OCI-LY7 (cell line): ENCODE results near the gene TEX101. TPM values are rescaled to one million over a fixed set of nuclear protein-coding genes. Genes with fewer than 3 reads are reported as not detected.
"Not testable (repeated sequence)": the region's sequence is repeated elsewhere in the genome, so short reads cannot be mapped to it uniquely, and the experiment has no call there.

Experiments
- BruUV-seq: library from RNA; stranded (reverse); fragments of 400-500 nt; replicated peaks from 2 replicates; lab custom pipeline; 2021; lab: Mats Ljungman, UMichigan
- CTCF ChIA-PET: fragments of 300-600 bp; sonication (Branson Sonifier 250); formaldehyde crosslinking; loops from one replicate; lab custom pipeline; 2022; ENCODE audit warnings: antibody characterized with exemption; ENCODE audit not compliant: unreplicated experiment; lab: Charles Lee
- POLR2A ChIA-PET: fragments of 300-600 bp; sonication (Branson Sonifier 250); formaldehyde crosslinking; loops from one replicate; lab custom pipeline; 2022; ENCODE audit warnings: antibody characterized with exemption; lab: Charles Lee
- DNase-seq: peaks from one replicate; pipeline ENCODE4 v3.0.0-alpha.2; 2015; ENCODE audit warnings: low spot score
- H2AFZ ChIP-seq: fragments of 200-600 bp; sonication (generic), shearing (Covaris generic); 2 replicates; pipeline ENCODE4 v1.6.1; 2014; ENCODE audit warnings: mild to moderate bottlenecking, antibody characterized with exemption, low read length, moderate library complexity
- H3K27ac ChIP-seq: fragments of 200-600 bp; sonication (generic); 2 replicates; pipeline ENCODE4 v1.5.1; 2014; ENCODE audit warnings: mixed run types, low read depth, mild to moderate bottlenecking, moderate library complexity, low read length, inconsistent platforms; ENCODE audit not compliant: poor library complexity, severe bottlenecking
- H3K36me3 ChIP-seq: fragments of 200-600 bp; sonication (generic); 2 replicates; pipeline ENCODE4 v1.6.1; 2014; ENCODE audit warnings: mild to moderate bottlenecking, antibody characterized with exemption, low read length, moderate library complexity, mixed read lengths; ENCODE audit not compliant: insufficient read depth
- H3K4me1 ChIP-seq: fragments of 200-600 bp; sonication (generic); 2 replicates; pipeline ENCODE4 v1.5.1; 2014; ENCODE audit warnings: mild to moderate bottlenecking, low read length; ENCODE audit not compliant: insufficient read depth, poor library complexity, severe bottlenecking
- H3K4me2 ChIP-seq: fragments of 200-600 bp; sonication (generic); 2 replicates; pipeline ENCODE4 v1.6.1; 2014; ENCODE audit warnings: mild to moderate bottlenecking, low read length
- H3K4me3 ChIP-seq: fragments of 200-600 bp; sonication (generic); 2 replicates; pipeline ENCODE4 v1.5.1; 2014; ENCODE audit warnings: mild to moderate bottlenecking, low read depth, low read length; ENCODE audit not compliant: poor library complexity, severe bottlenecking
- H3K79me2 ChIP-seq: fragments of 200-600 bp; sonication (generic); 2 replicates; pipeline ENCODE4 v1.6.1; 2016; ENCODE audit warnings: low read depth, mild to moderate bottlenecking, low read length, moderate library complexity, mixed read lengths; ENCODE audit not compliant: insufficient read depth
- H3K9me2 ChIP-seq: fragments of 200-600 bp; sonication (generic); 2 replicates; pipeline ENCODE4 v1.6.1; 2016; ENCODE audit warnings: mild to moderate bottlenecking, low read length, mixed read lengths; ENCODE audit not compliant: insufficient read depth
- H3K9me3 ChIP-seq: fragments of 200-600 bp; sonication (generic); 2 replicates; pipeline ENCODE4 v1.6.1; 2014; ENCODE audit warnings: mild to moderate bottlenecking, mixed run types, low read length, mixed read lengths
- H4K20me1 ChIP-seq: fragments of 200-600 bp; sonication (generic); 2 replicates; pipeline ENCODE4 v1.6.1; 2014; ENCODE audit warnings: mild to moderate bottlenecking, antibody characterized with exemption, low read length, moderate library complexity, mixed read lengths; ENCODE audit not compliant: insufficient read depth
- CTCF ChIP-seq: fragments of 200-600 bp; sonication (generic); conservative IDR thresholded peaks from 2 replicates; pipeline ENCODE4 v1.5.1; 2014; ENCODE audit warnings: mild to moderate bottlenecking, antibody characterized with exemption, low read length, moderate library complexity, mixed read lengths
- EZH2phosphoT487 ChIP-seq: fragments of 200-600 bp; sonication (generic); IDR thresholded peaks from 2 replicates; pipeline ENCODE4 v1.6.1; 2018; ENCODE audit warnings: low read depth, borderline replicate concordance, mild to moderate bottlenecking, mixed run types, antibody characterized with exemption, low read length, moderate library complexity, mixed read lengths
- intact Hi-C: fragments of 100-400 bp; cut with micrococcal nuclease; formaldehyde crosslinking; loops from one replicate; pipeline ENCODE4 v1.10.0; 2022; ENCODE audit not compliant: unreplicated experiment
- total RNA-seq, 2 experiments: library from RNA; depleted of rRNA in 1 of 2; stranded (reverse); fragments of >200 nt in 1 of 2; shearing (Covaris generic) in 1 of 2; gene quantifications; 2 replicates each; pipeline ENCODE4 v1.2.3, GENCODE V29; 2014 to 2022

The TEX101 gene
- total RNA-seq, 2 experiments from 2014 or later: not detected

GRCh38 chr19:43371909-43372308 lies 42.8 kb upstream of the TEX101 start:
- H3K4me1 ChIP-seq: no peaks in the 10 kb centered on the region
- H3K27ac ChIP-seq: no peak overlapping the region
- intact Hi-C loops: no loop called here
- no peak for DNase-seq
- H3K4me3 ChIP-seq: no peak overlapping the region
- BruUV-seq: no TSS peak
- POLR2A ChIA-PET: no interaction called here
- H2AFZ ChIP-seq: no peak overlapping the region
- H3K36me3 ChIP-seq: no peaks in the 10 kb centered on the region
- no peaks in the 10 kb centered on the region for H3K79me2 ChIP-seq
- CTCF ChIA-PET: no interaction called here
- TF ChIP-seq CTCF (no peak), EZH2phosphoT487 (no peak)
- H4K20me1 ChIP-seq: no peaks in the 10 kb centered on the region
- no peaks in the 10 kb centered on the region for H3K9me2 ChIP-seq
- H3K9me3 ChIP-seq: no peaks in the 10 kb centered on the region
- H3K4me2 ChIP-seq: no peak overlapping the region

- no peaks in the 10 kb centered on the region for H3K36me3 ChIP-seq
- no peaks in the 10 kb centered on the region for H4K20me1 ChIP-seq
- H3K9me2 ChIP-seq: no peaks in the 10 kb centered on the region
- H3K79me2 ChIP-seq: no peaks in the 10 kb centered on the region
- POLR2A ChIA-PET: interaction anchor here (0.7 kb wide), 1 partner anchor 257 kb away, joined by 3 read pairs; no protein-coding TSS in a partner anchor
- H3K4me1 ChIP-seq: no peaks in the 10 kb centered on the region
- no peak overlapping the region for H2AFZ ChIP-seq
- no peak overlapping the region for H3K4me2 ChIP-seq
- no peak overlapping the region for H3K27ac ChIP-seq
- no TSS peak for BruUV-seq
- CTCF ChIA-PET: no interaction called here
- DNase-seq: no peak
- no peaks in the 10 kb centered on the region for H3K9me3 ChIP-seq
- H3K4me3 ChIP-seq: no peak overlapping the region
- TF ChIP-seq CTCF: no peak
- TF ChIP-seq EZH2phosphoT487: no peak
- intact Hi-C loops: no loop called here
Measured at GRCh38 chr19:43372462-43372861, 42.2 kb upstream of the TEX101 start.

- H4K20me1 ChIP-seq, H3K27ac ChIP-seq, BruUV-seq, intact Hi-C loops, H3K9me2 ChIP-seq, H3K9me3 ChIP-seq, POLR2A ChIA-PET, H3K4me1 ChIP-seq, H3K79me2 ChIP-seq, DNase-seq, CTCF ChIA-PET, H3K4me3 ChIP-seq, H2AFZ ChIP-seq, H3K4me2 ChIP-seq, H3K36me3 ChIP-seq: not testable (repeated sequence)
Measured at GRCh38 chr19:43377624-43378023, 37.1 kb upstream of the TEX101 start.
